HepG2 (cell line): ENCODE measurements around the gene SINHCAF. TPM values are rescaled to one million over a fixed set of nuclear protein-coding genes. Genes with fewer than 3 reads are reported as not detected.

Experiments used
- AGO1 ChIP-seq: fragments of 200-400 bp; formaldehyde crosslinking; IDR thresholded peaks from 2 replicates; pipeline ENCODE4 v1.6.1; 2017; ENCODE audit warnings: mild to moderate bottlenecking, low read depth, low read length, moderate library complexity; ENCODE audit not compliant: poor library complexity, severe bottlenecking
- AGO2 ChIP-seq: fragments of 200-400 bp; formaldehyde crosslinking; optimal IDR thresholded peaks from 2 replicates; pipeline ENCODE3; 2017; ENCODE audit warnings: mild to moderate bottlenecking, low read depth, low read length, moderate library complexity
- AKAP8 ChIP-seq: sonication (generic); formaldehyde crosslinking; IDR thresholded peaks from 2 replicates; pipeline ENCODE4 v1.5.1; 2020; ENCODE audit warnings: mild to moderate bottlenecking, missing genetic modification reagents
- CREB3 ChIP-seq: sonication (generic); formaldehyde crosslinking; IDR thresholded peaks from 2 replicates; pipeline ENCODE4 v1.5.0; 2020; ENCODE audit warnings: missing genetic modification reagents
- E2F5 ChIP-seq: sonication (generic); formaldehyde crosslinking; conservative IDR thresholded peaks from 2 replicates; pipeline ENCODE4 v1.4.0; 2020; ENCODE audit warnings: missing genetic modification reagents
- ETV5 ChIP-seq: IDR thresholded peaks from 2 replicates; pipeline ENCODE4 v1.6.1; 2018; ENCODE audit warnings: missing biosample characterization, missing genetic modification reagents, inconsistent platforms, borderline replicate concordance
- GFI1 ChIP-seq: sonication (generic); formaldehyde crosslinking; IDR thresholded peaks from 2 replicates; pipeline ENCODE4 v1.5.0; 2020; ENCODE audit warnings: missing genetic modification reagents, mild to moderate bottlenecking, borderline replicate concordance
- GLI4 ChIP-seq: sonication (generic); formaldehyde crosslinking; IDR thresholded peaks from 2 replicates; pipeline ENCODE4 v1.5.1; 2020; ENCODE audit warnings: missing genetic modification reagents, mild to moderate bottlenecking, moderate library complexity, borderline replicate concordance
- GZF1 ChIP-seq: sonication (generic); formaldehyde crosslinking; IDR thresholded peaks from 2 replicates; pipeline ENCODE4 v1.5.1; 2020; ENCODE audit warnings: mild to moderate bottlenecking, missing genetic modification reagents
- IRF1 ChIP-seq: sonication (generic); formaldehyde crosslinking; IDR thresholded peaks from 2 replicates; pipeline ENCODE4 v1.4.0; 2020; ENCODE audit warnings: low read depth, mild to moderate bottlenecking, missing genetic modification reagents
- LCORL ChIP-seq, 2 experiments: fragments of 450-650 bp in 1 of 2; sonication (generic) in 1 of 2; formaldehyde crosslinking in 1 of 2; IDR thresholded peaks; 2 replicates each; pipeline versions ENCODE4 v1.5.0 to v1.6.1; 2017 to 2020; ENCODE audit warnings: antibody characterized with exemption in 1 of 2, missing genetic modification reagents in 1 of 2
- MEF2D ChIP-seq: sonication (generic); formaldehyde crosslinking; IDR thresholded peaks from 2 replicates; pipeline ENCODE4 v1.5.1; 2020; ENCODE audit warnings: mild to moderate bottlenecking, missing genetic modification reagents
- MEIS2 ChIP-seq: sonication (generic); formaldehyde crosslinking; IDR thresholded peaks from 2 replicates; pipeline ENCODE4 v1.9.0; 2021; ENCODE audit warnings: mild to moderate bottlenecking, missing genetic modification reagents
- RFX5 ChIP-seq: IDR thresholded peaks from 2 replicates; pipeline ENCODE4 v1.6.1; 2011; ENCODE audit warnings: low read depth, low read length, improper control_type of control experiment
- SATB2 ChIP-seq: sonication (generic); formaldehyde crosslinking; IDR thresholded peaks from 2 replicates; pipeline ENCODE4 v1.5.0; 2020; ENCODE audit warnings: missing genetic modification reagents
- SMAD9 ChIP-seq: sonication (generic); formaldehyde crosslinking; IDR thresholded peaks from 2 replicates; pipeline ENCODE4 v1.5.1; 2020; ENCODE audit warnings: mild to moderate bottlenecking, missing genetic modification reagents
- SMYD3 ChIP-seq: sonication (generic); formaldehyde crosslinking; IDR thresholded peaks from 2 replicates; pipeline ENCODE4 v1.8.1; 2023; ENCODE audit warnings: mild to moderate bottlenecking, missing genetic modification reagents
- SRSF4 ChIP-seq: fragments of 200-400 bp; formaldehyde crosslinking; IDR thresholded peaks from one replicate; pipeline ENCODE4 v1.6.1; 2018; ENCODE audit warnings: mild to moderate bottlenecking, low read depth, low read length, moderate library complexity; ENCODE audit not compliant: poor library complexity, severe bottlenecking
- STAG1 ChIP-seq: sonication (generic); formaldehyde crosslinking; IDR thresholded peaks from 2 replicates; pipeline ENCODE4 v1.4.0; 2020; ENCODE audit warnings: missing genetic modification reagents
- ZFP90 ChIP-seq: sonication (generic); formaldehyde crosslinking; IDR thresholded peaks from 2 replicates; pipeline ENCODE4 v1.8.0; 2022; ENCODE audit warnings: missing genetic modification reagents, mild to moderate bottlenecking, inconsistent platforms, borderline replicate concordance
- ZFY ChIP-seq: sonication (generic); formaldehyde crosslinking; IDR thresholded peaks from 2 replicates; pipeline ENCODE4 v1.4.0; 2020; ENCODE audit warnings: missing genetic modification reagents
- ZKSCAN8 ChIP-seq: IDR thresholded peaks from 2 replicates; pipeline ENCODE4 v1.6.1; 2016; ENCODE audit warnings: borderline replicate concordance, missing genetic modification reagents, missing compliant biosample characterization
- ZNF256 ChIP-seq: sonication (generic); formaldehyde crosslinking; conservative IDR thresholded peaks from 2 replicates; pipeline ENCODE4 v1.4.0; 2020; ENCODE audit warnings: missing genetic modification reagents
- ZNF33A ChIP-seq: sonication (generic); formaldehyde crosslinking; IDR thresholded peaks from 2 replicates; pipeline ENCODE4 v1.5.1; 2020; ENCODE audit warnings: missing genetic modification reagents, mild to moderate bottlenecking, moderate library complexity, borderline replicate concordance
- ZNF343 ChIP-seq: sonication (generic); formaldehyde crosslinking; IDR thresholded peaks from 2 replicates; pipeline ENCODE4 v1.4.0; 2020; ENCODE audit warnings: mild to moderate bottlenecking, missing genetic modification reagents
- ZNF503 ChIP-seq: sonication (generic); formaldehyde crosslinking; IDR thresholded peaks from 2 replicates; pipeline ENCODE4 v1.4.0; 2020; ENCODE audit warnings: missing genetic modification reagents
- ZNF660 ChIP-seq: sonication (generic); formaldehyde crosslinking; IDR thresholded peaks from 2 replicates; pipeline ENCODE4 v1.5.1; 2020; ENCODE audit warnings: mild to moderate bottlenecking, low read depth, missing genetic modification reagents, borderline replicate concordance
- ZNF672 ChIP-seq: sonication (generic); formaldehyde crosslinking; IDR thresholded peaks from 2 replicates; pipeline ENCODE4 v1.8.1; 2022; ENCODE audit warnings: missing genetic modification reagents
- ZZZ3 ChIP-seq: sonication (generic); formaldehyde crosslinking; IDR thresholded peaks from 2 replicates; pipeline ENCODE4 v1.4.0; 2020; ENCODE audit warnings: missing genetic modification reagents, mild to moderate bottlenecking, borderline replicate concordance
- polyA plus RNA-seq, 8 experiments: library from polyadenylated mRNA; depleted of rRNA in 3 of 8; stranded (reverse) in 7 of 8; unstranded in 1 of 8; fragments of >200 nt; fragmentation: Illumina TruSeq in 4 of 8; extraction: Trizol in 4 of 8; gene quantifications; 2 replicates each; pipeline versions ENCODE4 v1.2.1 to v1.2.3, GENCODE V29; 2011 to 2016; ENCODE audit warnings: low read depth in 4 of 8, missing spikeins in 1 of 8, mixed read lengths in 1 of 8; ENCODE audit not compliant: insufficient read depth in 1 of 8
- total RNA-seq, 5 experiments: library from RNA; depleted of rRNA; stranded (reverse); fragments of >200 nt; fragmentation: Illumina TruSeq; extraction: Trizol; gene quantifications; 2 replicates each; pipeline ENCODE4 v1.2.3, GENCODE V29; 2016; ENCODE audit warnings: low read depth in 1 of 5

Gene SINHCAF
- total and polyA plus RNA-seq, 2 of the 13 experiments (the other 11 are each of a cell fraction or from before 2014, with no cell fraction given), result 54.6 to 97.8 TPM

- TF ChIP-seq ETV5 (CRISPR knock-in tag), result no peak
- no peak for TF ChIP-seq RFX5
- TF ChIP-seq AGO1, result no peak
- no peak for TF ChIP-seq ZZZ3 (CRISPR knock-in tag)
- no peak for TF ChIP-seq SMYD3
- peak; percentile 45 for TF ChIP-seq ZFY (CRISPR knock-in tag)
- TF ChIP-seq SMAD9 (CRISPR knock-in tag), result no peak
- no peak for TF ChIP-seq STAG1 (CRISPR knock-in tag)
- peak; percentile 29 for TF ChIP-seq AGO2
- peak; percentile 14; the same call in 1 of the 2 replicates for TF ChIP-seq ZFP90
- no peak for TF ChIP-seq IRF1 (CRISPR knock-in tag)
- TF ChIP-seq AKAP8 (CRISPR knock-in tag), result no peak
- no peak for TF ChIP-seq ZNF503
- TF ChIP-seq ZNF256, result 0 out of 2 replicates have a peak, but pooled peaks have one; percentile 3
- TF ChIP-seq ZNF660 (CRISPR knock-in tag), result no peak
- TF ChIP-seq ZNF343 (CRISPR knock-in tag), result no peak
- TF ChIP-seq ZKSCAN8, result no peak
- no peak for TF ChIP-seq GZF1 (CRISPR knock-in tag)
- TF ChIP-seq MEF2D (CRISPR knock-in tag), result no peak
- no peak for TF ChIP-seq SATB2 (CRISPR knock-in tag)
- TF ChIP-seq GLI4 (CRISPR knock-in tag), result no peak
- TF ChIP-seq E2F5 (CRISPR knock-in tag), result no peak
- TF ChIP-seq CREB3, result no peak
- no peak for TF ChIP-seq GFI1
- TF ChIP-seq MEIS2, result no peak
- TF ChIP-seq ZNF672 (CRISPR knock-in tag), result no peak
- TF ChIP-seq LCORL (IDR thresholded peaks at IDR 0.05), result no peak
- TF ChIP-seq LCORL (CRISPR knock-in tag; IDR thresholded peaks at IDR 0.05), result no peak
- TF ChIP-seq ZNF33A (CRISPR knock-in tag), result no peak
- no peak for TF ChIP-seq SRSF4
Measured at GRCh38 chr12:31325524-31325875, 450 bp downstream of the SINHCAF start (continued).
